ENCODE data around the gene SURF4. TPM values are rescaled to one million over a fixed set of nuclear protein-coding genes. Genes with fewer than 3 reads are reported as not detected.

Gene SURF4
- total and polyA plus RNA-seq, 2 of the 13 experiments (the other 11 are each of a cell fraction or from before 2014, with no cell fraction given): 220 to 265 TPM

- TF ChIP-seq MLLT10 (CRISPR knock-in tag; IDR thresholded peaks at IDR 0.05) (no peak), NR2F1 (CRISPR knock-in tag; IDR thresholded peaks at IDR 0.05) (peak; percentile 70 to 80), ZBTB2 (CRISPR knock-in tag; IDR thresholded peaks at IDR 0.05; ENCODE audit: low read depth) (peak; percentile 98), ZBTB10 (CRISPR knock-in tag; IDR thresholded peaks at IDR 0.05; ENCODE audit: borderline replicate concordance) (peak; percentile 31; the same call in 1 of the 2 replicates), MTERF4 (CRISPR knock-in tag; IDR thresholded peaks at IDR 0.05) (no peak), FOXA3 (CRISPR knock-in tag; IDR thresholded peaks at IDR 0.05) (peak; percentile 68; the same call in 1 of the 2 replicates), ZNF580 (CRISPR knock-in tag; IDR thresholded peaks at IDR 0.05; ENCODE audit: borderline replicate concordance, low read depth) (peak; percentile 76; the same call in 1 of the 2 replicates), RBM39 (IDR thresholded peaks at IDR 0.05; ENCODE audit: low read depth, low read length, poor library complexity, severe bottlenecking) (peak; percentile 97), NRL (CRISPR knock-in tag; IDR thresholded peaks at IDR 0.05; ENCODE audit: borderline replicate concordance) (peak; percentile 83; the same call in 1 of the 2 replicates), ZNF430 (CRISPR knock-in tag; IDR thresholded peaks at IDR 0.05) (peak; percentile 76), GABPB1 (CRISPR knock-in tag; IDR thresholded peaks at IDR 0.05) (peak; percentile 99), MEIS1 (CRISPR knock-in tag; IDR thresholded peaks at IDR 0.05; ENCODE audit: borderline replicate concordance) (0 out of 2 replicates have a peak, but pooled peaks have one; percentile 61), SMAD9 (CRISPR knock-in tag; IDR thresholded peaks at IDR 0.05) (no peak), CCAR2 (optimal IDR thresholded peaks at IDR 0.05; ENCODE audit: low read depth, low read length) (peak; percentile 75), SOX6 (IDR thresholded peaks at IDR 0.05) (no peak), SOX6 (CRISPR knock-in tag; IDR thresholded peaks at IDR 0.05) (peak; percentile 76), MNT (IDR thresholded peaks at IDR 0.05) (peak; percentile 78), ZBTB20 (CRISPR knock-in tag; IDR thresholded peaks at IDR 0.05; ENCODE audit: borderline replicate concordance, low read depth) (peak; percentile 84; the same call in 1 of the 2 replicates), ZNF543 (CRISPR knock-in tag; IDR thresholded peaks at IDR 0.05) (peak; percentile 50; the same call in 1 of the 2 replicates), ZNF749 (CRISPR knock-in tag; IDR thresholded peaks at IDR 0.05; ENCODE audit: borderline replicate concordance) (peak; percentile 65; the same call in 1 of the 2 replicates), ZFP1 (CRISPR knock-in tag; IDR thresholded peaks at IDR 0.05) (peak; percentile 50)
Measured at GRCh38 chr9:133417541-133418461, 41.9 kb upstream of the SURF4 start, which contains the start of gene REXO4 (continued).
